ENCODE results near the gene FCRLB. TPM values are rescaled to one million over a fixed set of nuclear protein-coding genes. Genes with fewer than 3 reads are reported as not detected.

Gene FCRLB
- polyA plus RNA-seq, 3 donors = 5.4 to 6.1 (median 5.9) TPM

Other genes with a start within 250 kb of the FCRLB start
- 1 to 10 TPM; 4.3 to 4.9 (median 4.7) TPM for gene FCGR2A, start 216.1 kb upstream of the FCRLB start, polyA plus RNA-seq (ENCODE audit: insufficient read length in 3 of 3)
- gene HSPA6, start 197.0 kb upstream of the FCRLB start, polyA plus RNA-seq (ENCODE audit: insufficient read length in 3 of 3) = under 1 TPM; 0.27 to 0.70 (median 0.57) TPM
- 1 to 10 TPM; 1.7 to 1.8 (median 1.8) TPM for gene FCGR3A, start 171.7 kb upstream of the FCRLB start, polyA plus RNA-seq (ENCODE audit: insufficient read length in 3 of 3)
- gene FCGR3B, start 90.4 kb upstream of the FCRLB start, polyA plus RNA-seq (ENCODE audit: insufficient read length in 3 of 3) = under 1 TPM in 2 of 3 donors, not detected in 1; 0.25 to 0.38 TPM
- gene FCGR2B, start 58.4 kb upstream of the FCRLB start, polyA plus RNA-seq (ENCODE audit: insufficient read length in 3 of 3) = under 1 TPM; 0.47 to 0.84 (median 0.47) TPM
- gene FCRLA, start 14.3 kb upstream of the FCRLB start, polyA plus RNA-seq (ENCODE audit: insufficient read length in 3 of 3) = under 1 TPM in 1 of 3 donors, not detected in 2; 0.24 TPM
- gene DUSP12, start 28.2 kb downstream of the FCRLB start, polyA plus RNA-seq (ENCODE audit: insufficient read length in 3 of 3) = 10 to 100 TPM; 36.6 to 52.7 (median 46.2) TPM
- 10 to 100 TPM; 26.6 to 32.6 (median 27.5) TPM for gene ATF6, start 44.8 kb downstream of the FCRLB start, polyA plus RNA-seq (ENCODE audit: insufficient read length in 3 of 3)

All from renal pelvis (tissue), 3 donors.